Caco-2 (cell line): ENCODE results near the gene TM4SF20. TPM values are rescaled to one million over a fixed set of nuclear protein-coding genes. Genes with fewer than 3 reads are reported as not detected.
"Not testable (repeated sequence)": the region's sequence is repeated elsewhere in the genome, so short reads cannot be mapped to it uniquely, and the experiment has no call there.

Experiments used
- BruUV-seq: library from RNA; stranded (reverse); fragments of 400-500 nt; replicated peaks from 2 replicates; lab custom pipeline; 2021; lab: Mats Ljungman, UMichigan
- CTCF ChIA-PET: fragments of 300-600 bp; sonication (Branson Sonifier 250); formaldehyde crosslinking; loops from one replicate; lab custom pipeline; 2022; ENCODE audit warnings: antibody characterized with exemption; lab: Charles Lee
- POLR2A ChIA-PET: fragments of 300-600 bp; sonication (Branson Sonifier 250); formaldehyde crosslinking; loops from one replicate; lab custom pipeline; 2022; ENCODE audit warnings: antibody characterized with exemption; lab: Charles Lee
- DNase-seq, 2 experiments: peaks; one replicate each; pipeline versions ENCODE4 v3.0.0 to v3.0.0-alpha.2; 2020 to 2022
- H3K27me3 ChIP-seq: replicated peaks from 2 replicates; pipeline ENCODE4 v1.6.0; 2011; ENCODE audit warnings: low read length; ENCODE audit not compliant: control insufficient read depth, insufficient read depth
- H3K36me3 ChIP-seq: 2 replicates; pipeline ENCODE4 v1.5.1; 2011; ENCODE audit warnings: low read length; ENCODE audit not compliant: control insufficient read depth, insufficient read depth
- H3K4me1 ChIP-seq: fragments of 250-450 bp; sonication (Bioruptor Pico); 2 replicates; pipeline ENCODE4 v1.5.1; 2020; ENCODE audit warnings: mild to moderate bottlenecking
- H3K4me3 ChIP-seq: 2 replicates; pipeline ENCODE4 v1.5.1; 2011; ENCODE audit warnings: low read depth, mild to moderate bottlenecking, control low read depth, low read length
- H3K9me3 ChIP-seq: fragments of 250-450 bp; sonication (Bioruptor Pico); 2 replicates; pipeline ENCODE4 v1.5.1; 2020; ENCODE audit warnings: mild to moderate bottlenecking, moderate library complexity
- H3K27ac Mint-ChIP-seq: one replicate; pipeline ENCODE4 v1.8.0; 2022; ENCODE audit warnings: mixed read lengths; ENCODE audit not compliant: unreplicated experiment
- H3K27me3 Mint-ChIP-seq: one replicate; pipeline ENCODE4 v1.8.0; 2022; ENCODE audit warnings: mixed read lengths; ENCODE audit not compliant: insufficient read depth, unreplicated experiment
- H3K36me3 Mint-ChIP-seq: one replicate; pipeline ENCODE4 v1.8.0; 2022; ENCODE audit warnings: mild to moderate bottlenecking, mixed read lengths; ENCODE audit not compliant: insufficient read depth, unreplicated experiment
- H3K4me1 Mint-ChIP-seq: one replicate; pipeline ENCODE4 v1.8.0; 2022; ENCODE audit warnings: low read depth, mixed read lengths; ENCODE audit not compliant: unreplicated experiment
- H3K4me3 Mint-ChIP-seq: one replicate; pipeline ENCODE4 v1.8.0; 2022; ENCODE audit warnings: mild to moderate bottlenecking, moderate library complexity, mixed read lengths; ENCODE audit not compliant: unreplicated experiment
- H3K9me3 Mint-ChIP-seq: one replicate; pipeline ENCODE4 v1.8.0; 2022; ENCODE audit warnings: mixed read lengths; ENCODE audit not compliant: unreplicated experiment
- CTCF ChIP-seq, 2 experiments: fragments of 200-600 bp in 1 of 2; IDR thresholded peaks; 1 replicate in 1 of 2; 2 replicates in 1 of 2; pipeline versions ENCODE4 v1.5.1 to v1.8.0; 2011 to 2022; ENCODE audit warnings: antibody characterized with exemption in 1 of 2, control low read depth in 1 of 2, inconsistent platforms in 1 of 2, low read depth in 1 of 2, low read length in 1 of 2, mild to moderate bottlenecking in 1 of 2, moderate library complexity in 1 of 2; ENCODE audit not compliant: insufficient read depth in 1 of 2, severe bottlenecking in 1 of 2, unreplicated experiment in 1 of 2
- intact Hi-C: fragments of 100-400 bp; cut with micrococcal nuclease; formaldehyde crosslinking; loops from one replicate; pipeline ENCODE4 v1.10.0; 2022; ENCODE audit not compliant: unreplicated experiment
- total RNA-seq: library from RNA; stranded (reverse); gene quantifications from 2 replicates; pipeline ENCODE4 v1.2.3, GENCODE V29; 2022

The TM4SF20 gene
- total RNA-seq, 1 experiment from 2014 or later, result 0.20 TPM

GRCh38 chr2:227386630-227387029, 7.5 kb upstream of the TM4SF20 start:
- no peak for DNase-seq
- CTCF ChIA-PET, result interaction anchor here (1.3 kb wide), 1 partner anchor 148 kb away, joined by 3 read pairs; no protein-coding TSS in a partner anchor
- Histone ChIP-seq H3K9me3 (no peaks in the 10 kb centered on the region), H3K36me3 (no peaks in the 10 kb centered on the region), H3K4me3 (no peak overlapping the region), H3K27me3 (no peaks in the 10 kb centered on the region), H3K4me1 (peaks cover 17% of the 10 kb centered on the region)
- BruUV-seq, result no TSS peak
- POLR2A ChIA-PET, result no interaction called here
- H3K27me3 Mint-ChIP-seq, result no peaks in the 10 kb centered on the region
- no peak for TF ChIP-seq CTCF (IDR thresholded peaks at IDR 0.05; ENCODE audit: insufficient read depth in 1 of 2, low read depth in 1 of 2, low read length in 1 of 2, severe bottlenecking in 1 of 2, unreplicated experiment in 1 of 2)
- no peaks in the 10 kb centered on the region for H3K36me3 Mint-ChIP-seq
- peaks cover 11% of the 10 kb centered on the region for H3K4me1 Mint-ChIP-seq
- no peak overlapping the region for H3K27ac Mint-ChIP-seq
- intact Hi-C loops, result no loop called here
- H3K4me3 Mint-ChIP-seq, result no peak overlapping the region
- H3K9me3 Mint-ChIP-seq, result no peaks in the 10 kb centered on the region

GRCh38 chr2:227383686-227384085, 4.6 kb upstream of the TM4SF20 start:
- H3K4me3 ChIP-seq, result no peak overlapping the region
- Mint-ChIP-seq H3K9me3 (no peaks in the 10 kb centered on the region), H3K27me3 (no peaks in the 10 kb centered on the region), H3K27ac (no peak overlapping the region), H3K36me3 (no peaks in the 10 kb centered on the region), H3K4me1 (peaks cover 7% of the 10 kb centered on the region), H3K4me3 (no peak overlapping the region)
- intact Hi-C loops, result no loop called here
- no peaks in the 10 kb centered on the region for H3K9me3 ChIP-seq
- no peak for DNase-seq
- H3K27me3 ChIP-seq, result no peaks in the 10 kb centered on the region
- H3K36me3 ChIP-seq, result no peaks in the 10 kb centered on the region
- TF ChIP-seq CTCF (IDR thresholded peaks at IDR 0.05; ENCODE audit: insufficient read depth in 1 of 2, low read depth in 1 of 2, low read length in 1 of 2, severe bottlenecking in 1 of 2, unreplicated experiment in 1 of 2), result no peak
- H3K4me1 ChIP-seq, result peaks cover 13% of the 10 kb centered on the region
- CTCF ChIA-PET, result no interaction called here
- BruUV-seq, result no TSS peak
- POLR2A ChIA-PET, result no interaction called here

GRCh38 chr2:227382241-227382835, 3.2 kb upstream of the TM4SF20 start:
- BruUV-seq, H3K4me3 ChIP-seq: not testable (repeated sequence)

More at GRCh38 chr2:227382241-227382835, 3.2 kb upstream of the TM4SF20 start:
- H3K4me1 ChIP-seq, result peaks cover 17% of the 10 kb centered on the region
- H3K27ac Mint-ChIP-seq, DNase-seq, POLR2A ChIA-PET, H3K27me3 ChIP-seq, H3K9me3 Mint-ChIP-seq, CTCF ChIA-PET, H3K9me3 ChIP-seq, H3K27me3 Mint-ChIP-seq, H3K36me3 ChIP-seq, H3K4me3 Mint-ChIP-seq, H3K36me3 Mint-ChIP-seq, intact Hi-C loops: not testable (repeated sequence)
- H3K4me1 Mint-ChIP-seq, result peaks cover 16% of the 10 kb centered on the region
